GM12865 (cell line): ENCODE data around the gene GPR50.

Source experiments
- DNase-seq: peaks from one replicate; pipeline ENCODE4 v3.0.0; 2010; ENCODE audit warnings: low read depth
- H3K4me3 ChIP-seq: 2 replicates; pipeline ENCODE4 v1.5.1; 2011; ENCODE audit warnings: mild to moderate bottlenecking, low read depth, low read length, control low read depth
- CTCF ChIP-seq: IDR thresholded peaks from 2 replicates; pipeline ENCODE4 v1.5.1; 2011; ENCODE audit warnings: low read length, control low read depth, low read depth, inconsistent platforms; ENCODE audit not compliant: insufficient read depth; ENCODE audit errors: missing control alignments

GPR50 gene

GRCh38 chrX:151180400-151180799, 4.0 kb downstream of the GPR50 start:
- TF ChIP-seq CTCF = no peak
- DNase-seq = no peak
- no peak overlapping the region for H3K4me3 ChIP-seq

- no peak for DNase-seq
- no peak for TF ChIP-seq CTCF
- H3K4me3 ChIP-seq = no peak overlapping the region
Observed at GRCh38 chrX:151181088-151181487, 4.7 kb downstream of the GPR50 start.

GRCh38 chrX:151183233-151183753, 6.9 kb downstream of the GPR50 start:
- no peak for TF ChIP-seq CTCF
- H3K4me3 ChIP-seq = no peak overlapping the region
- no peak for DNase-seq

- DNase-seq = no peak
- TF ChIP-seq CTCF = no peak
- no peak overlapping the region for H3K4me3 ChIP-seq
Observed at GRCh38 chrX:151183912-151184565, 7.7 kb downstream of the GPR50 start.

- no peak for DNase-seq
- TF ChIP-seq CTCF = no peak
- H3K4me3 ChIP-seq = no peak overlapping the region
Observed at GRCh38 chrX:151184705-151185104, 8.3 kb downstream of the GPR50 start.

- DNase-seq = no peak
- TF ChIP-seq CTCF = no peak
- no peak overlapping the region for H3K4me3 ChIP-seq
Observed at GRCh38 chrX:151206871-151207270, 30.5 kb downstream of the GPR50 start.

GRCh38 chrX:151225843-151226242, 49.5 kb downstream of the GPR50 start:
- no peak overlapping the region for H3K4me3 ChIP-seq
- TF ChIP-seq CTCF = no peak
- DNase-seq = no peak
